Stimulated activated CD8-positive, alpha-beta memory T cell treated with anti-CD3 and anti-CD28 coated beads, Interleukin-7, amount 100 ng/mL, for 1 hour (primary cell): Measurements from ENCODE around the gene SYPL2.

Source experiments
- DNase-seq, 2 donors: peaks; one replicate each; pipeline ENCODE4 v3.0.0-alpha.2; 2020; ENCODE audit warnings: low read depth in 2 of 2

SYPL2 gene

DNA sequence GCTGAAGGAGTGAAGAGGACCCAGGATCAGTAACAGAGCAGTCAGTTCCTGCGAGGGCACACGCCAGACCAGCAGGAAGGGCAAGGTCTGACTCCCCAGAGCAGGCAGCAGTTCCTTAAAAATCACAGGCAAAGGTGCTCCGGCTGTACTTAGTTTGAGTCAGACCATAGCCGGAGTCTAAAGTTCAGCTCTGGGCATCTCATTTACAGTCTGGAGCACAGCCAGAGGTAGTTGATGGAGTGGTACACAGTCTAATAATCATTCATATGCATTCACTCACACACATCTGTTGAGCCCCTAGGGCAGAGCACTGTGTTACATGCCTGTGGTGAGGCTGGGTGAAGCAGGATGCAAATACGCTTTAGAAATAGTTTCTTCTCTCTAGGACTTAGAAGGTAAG lies 50.5 kb downstream of the SYPL2 start:
- DNase-seq: no peak

DNA sequence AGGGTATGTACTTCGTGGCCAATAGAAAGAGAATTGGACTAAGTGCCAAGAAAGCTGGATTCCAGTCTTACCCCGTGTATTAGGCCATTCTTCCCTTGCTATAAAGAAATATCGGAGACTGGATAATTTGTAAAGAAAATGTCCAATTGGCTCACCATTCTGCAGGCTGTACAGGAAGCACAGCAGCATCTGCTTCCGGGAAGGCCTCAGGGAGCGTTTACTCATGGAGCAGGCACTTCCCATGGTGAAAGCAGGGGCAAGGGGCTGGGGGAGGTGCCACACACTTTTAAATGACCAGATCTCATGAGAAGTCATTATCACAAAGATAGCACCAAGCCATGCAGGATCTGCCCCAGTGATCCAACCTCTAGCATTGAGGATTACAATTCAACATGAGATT lies 51.0 kb downstream of the SYPL2 start:
- DNase-seq: no peak

DNA sequence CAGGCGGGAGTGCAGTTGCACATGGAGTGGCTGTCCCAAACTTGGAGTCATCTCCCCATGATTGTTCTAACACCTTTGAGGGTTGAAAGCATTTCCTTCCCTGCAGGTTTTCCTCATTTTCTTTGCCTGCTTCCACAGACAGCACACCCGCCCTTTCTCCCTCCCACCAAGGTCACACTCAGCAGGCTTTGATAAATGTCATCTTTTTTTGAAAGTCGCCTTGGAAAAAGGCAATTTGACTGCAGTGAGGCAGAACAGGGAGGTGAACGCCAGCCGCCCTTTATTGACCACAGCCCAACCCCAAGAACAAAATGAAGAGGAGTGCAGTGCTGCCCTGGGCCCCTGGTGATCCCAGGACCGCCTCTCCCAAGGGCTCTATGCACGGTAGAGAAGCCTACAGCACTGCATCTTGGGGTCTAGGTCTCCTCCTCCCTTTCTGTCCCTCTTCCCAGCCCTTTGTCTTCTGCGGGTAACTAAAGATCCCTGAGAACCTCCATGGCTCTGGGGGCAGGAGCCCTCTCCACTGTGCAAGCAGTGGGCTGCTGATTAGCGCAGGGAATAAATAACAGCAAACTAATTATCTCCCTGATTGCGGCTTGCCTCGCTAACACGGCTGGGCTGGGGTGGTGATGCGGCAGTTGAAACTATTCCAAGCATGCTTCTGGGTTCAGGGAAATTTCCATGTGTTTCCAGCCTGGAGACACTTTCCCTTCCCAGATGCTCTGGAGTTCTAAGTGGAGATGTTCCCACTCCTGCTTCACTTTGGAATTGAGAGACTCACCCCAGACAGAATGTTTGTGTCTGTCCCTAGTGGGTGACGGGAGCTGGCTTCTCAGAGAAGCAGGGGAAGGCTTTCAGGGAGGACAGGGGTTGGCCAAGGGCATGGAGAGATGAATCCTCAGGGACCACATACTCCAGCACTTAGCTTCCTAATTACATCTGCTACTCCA lies 54.9 kb downstream of the SYPL2 start:
- no peak for DNase-seq

DNA sequence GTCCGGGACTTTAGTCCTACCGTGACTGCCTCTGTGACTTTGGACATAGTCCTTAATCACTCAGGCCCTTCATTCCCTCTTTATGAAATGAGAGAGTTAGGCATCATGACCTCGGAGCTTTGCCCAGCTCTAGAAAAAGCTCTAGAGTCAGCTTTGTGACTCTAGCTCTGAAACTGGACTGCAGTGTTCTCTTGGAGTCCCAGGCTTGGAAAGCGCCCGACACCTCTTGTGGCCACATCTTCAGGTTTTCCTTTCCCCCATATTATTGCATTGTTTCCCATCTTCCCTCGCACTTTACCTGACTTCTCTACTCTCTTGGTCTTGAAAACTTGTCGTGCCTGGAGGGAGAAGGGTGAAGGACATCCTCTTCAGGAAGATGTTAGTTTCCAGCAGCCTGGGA lies 55.7 kb downstream of the SYPL2 start:
- DNase-seq: no peak

DNA sequence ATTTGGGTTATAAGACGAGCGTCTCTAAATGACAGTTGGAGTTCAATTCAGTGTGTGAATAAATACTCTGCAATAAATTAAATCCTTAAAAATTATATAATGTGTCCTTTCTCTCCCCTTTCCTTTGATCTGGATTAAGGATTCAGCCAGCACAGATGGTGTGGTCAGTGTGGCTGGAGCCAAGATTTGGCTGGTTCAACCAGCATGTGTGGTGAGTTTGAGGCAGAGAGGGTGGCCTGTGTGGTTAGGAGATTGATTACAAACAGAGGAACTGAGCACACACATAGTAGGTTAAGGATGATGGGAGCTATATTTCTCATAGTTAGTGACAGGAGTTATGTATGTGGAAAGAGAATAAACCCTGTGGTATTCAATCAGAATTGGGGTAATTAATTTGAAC lies 57.4 kb downstream of the SYPL2 start:
- no peak for DNase-seq

DNA sequence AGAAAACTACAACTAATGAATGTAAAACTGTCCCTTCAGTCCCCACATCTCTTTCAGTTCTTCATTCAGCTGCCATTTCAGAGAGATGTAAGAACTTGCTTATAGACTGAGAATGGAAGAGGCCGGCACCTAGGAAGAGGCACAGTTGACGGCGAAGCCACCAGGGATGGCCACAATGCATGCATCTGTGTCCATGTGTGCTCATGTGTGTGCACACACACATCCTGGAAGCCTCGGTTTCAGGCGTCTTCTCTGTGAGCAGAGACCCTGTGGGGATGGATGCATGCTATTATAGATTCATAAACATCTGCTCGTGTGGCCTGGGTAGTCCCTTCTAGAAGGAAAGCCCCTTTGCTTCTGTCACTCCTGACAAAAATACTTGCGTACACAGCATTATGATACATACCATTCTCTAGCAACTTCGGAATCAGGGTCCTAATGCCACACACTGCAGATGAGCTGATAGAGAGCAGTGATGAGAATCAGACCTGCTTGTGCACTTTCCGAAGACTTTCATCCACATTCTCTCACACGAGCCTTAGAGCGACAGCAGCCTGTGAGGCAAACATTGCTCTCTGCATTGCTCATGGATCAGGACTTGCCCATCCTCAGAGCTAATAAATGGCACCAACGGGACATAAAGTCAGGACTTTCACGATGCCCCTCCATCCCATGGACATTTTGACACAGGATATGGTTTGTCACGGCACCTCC lies 60.9 kb downstream of the SYPL2 start:
- no peak for DNase-seq

DNA sequence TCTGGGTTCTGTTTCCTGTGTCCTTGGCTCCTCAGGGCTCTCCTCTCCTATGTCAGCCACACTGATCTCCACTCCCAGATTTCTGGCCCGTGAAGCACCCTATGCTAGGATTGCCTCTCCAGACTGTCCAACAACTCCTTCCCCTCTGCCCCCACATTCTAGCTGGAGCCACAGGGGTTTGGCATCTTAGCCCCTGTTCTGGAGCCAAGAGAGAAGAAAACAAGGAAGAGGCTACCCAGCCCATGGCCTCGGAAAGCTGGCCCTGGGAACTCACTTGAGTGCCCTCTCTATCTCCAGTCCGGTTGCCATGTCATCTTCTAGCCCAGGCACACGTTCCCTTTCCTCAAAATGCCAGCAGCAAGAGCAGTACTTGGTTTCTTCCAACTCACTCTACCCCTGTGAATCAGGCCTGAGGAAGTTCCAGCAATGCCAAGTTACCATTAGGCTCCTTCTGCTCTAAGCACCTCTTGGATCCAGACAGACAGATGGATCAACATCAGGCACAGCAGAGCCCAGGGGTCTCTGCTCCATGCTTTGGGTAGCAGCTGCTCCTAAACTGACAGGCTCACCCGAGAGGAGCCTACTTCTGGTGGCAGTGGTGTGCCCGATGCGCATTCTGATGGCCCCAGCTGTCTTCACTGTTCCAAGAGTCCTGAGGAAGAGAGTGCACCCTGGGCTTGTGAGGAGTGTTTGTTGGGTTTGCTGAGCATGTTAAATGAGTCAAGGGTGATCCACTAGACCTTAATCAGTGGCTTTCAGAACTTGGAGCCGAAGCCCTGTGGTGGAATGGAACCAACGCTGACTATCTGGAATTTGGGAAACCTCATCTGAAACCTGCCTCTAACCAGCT lies 61.7 kb downstream of the SYPL2 start:
- no peak for DNase-seq

DNA sequence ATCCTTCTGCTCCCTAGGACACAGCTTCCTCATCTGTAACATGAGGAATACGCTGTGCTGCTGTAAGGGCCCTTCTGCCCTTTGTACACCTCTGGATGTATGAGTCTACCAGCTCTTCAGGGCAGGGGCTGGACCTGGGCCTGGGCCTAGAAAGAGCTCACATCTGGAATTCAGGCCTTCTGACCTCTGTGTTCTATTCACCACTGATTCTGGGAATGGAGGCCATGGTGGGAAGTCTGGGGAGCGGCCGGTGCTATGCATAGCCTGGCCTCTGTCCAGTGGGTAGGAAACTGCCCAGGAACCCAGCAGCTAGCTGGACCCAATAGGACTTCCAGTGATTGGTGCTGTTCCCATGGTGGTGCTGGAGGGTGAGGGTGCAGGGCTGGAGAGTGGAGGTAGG lies 62.4 kb downstream of the SYPL2 start:
- DNase-seq: no peak

DNA sequence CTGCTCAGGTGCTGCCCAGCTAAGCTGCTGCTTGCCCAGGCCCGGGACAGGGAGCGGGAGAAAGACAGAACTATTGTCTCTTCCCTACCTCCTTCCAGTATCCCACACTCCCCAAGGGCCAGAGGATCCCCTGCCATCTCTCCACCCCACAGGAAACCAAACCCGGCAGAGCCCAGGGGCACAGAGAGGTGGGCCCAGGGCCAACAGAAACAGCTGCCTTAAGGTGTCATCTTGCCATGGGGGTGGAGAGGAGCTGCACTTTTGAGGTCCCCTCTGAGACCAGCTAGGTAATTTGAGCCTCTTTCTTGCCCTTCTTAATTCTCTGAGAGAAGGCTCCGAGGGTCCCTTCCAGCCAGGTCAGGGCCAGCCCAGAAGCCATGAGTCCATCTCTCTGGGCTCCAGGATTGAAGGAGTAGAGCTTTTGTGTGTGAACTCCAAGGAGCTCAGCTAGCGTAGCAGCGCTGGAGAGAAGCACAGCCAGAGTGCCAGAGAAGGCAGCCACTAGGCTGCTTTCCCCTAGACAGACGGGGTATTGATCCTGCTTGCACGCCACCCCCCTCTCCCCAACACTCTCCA lies 63.6 kb downstream of the SYPL2 start:
- DNase-seq: no peak

DNA sequence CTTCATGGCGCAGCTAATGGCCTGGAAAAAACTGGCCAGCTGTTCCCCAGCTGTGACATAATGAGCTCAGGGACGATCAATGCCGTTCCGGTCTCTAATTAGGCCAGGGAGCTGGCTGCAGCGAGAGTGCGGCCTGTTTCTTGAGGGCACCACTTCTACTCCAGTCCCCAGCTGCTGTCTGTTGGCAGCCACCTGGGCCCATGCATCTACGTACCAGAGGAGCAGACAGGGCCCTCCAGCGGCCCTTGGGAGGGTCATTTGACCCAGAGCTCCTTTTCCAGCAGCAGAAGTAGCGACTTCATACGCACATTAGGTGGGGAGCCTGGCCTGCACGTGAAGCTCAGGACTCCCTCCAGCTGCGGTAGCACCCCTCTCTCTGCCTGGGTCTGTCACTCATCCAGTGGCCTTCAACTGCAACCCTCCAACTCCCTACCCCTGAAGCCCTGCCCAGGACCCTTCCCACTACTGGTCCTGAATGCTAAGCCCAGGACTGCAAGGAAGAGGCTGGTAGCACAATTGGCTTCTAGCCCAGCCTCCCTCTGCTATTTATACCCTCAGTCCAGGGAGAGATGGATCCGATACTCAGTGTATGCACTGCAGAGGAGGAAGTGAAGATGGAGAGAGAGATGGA lies 64.2 kb downstream of the SYPL2 start:
- DNase-seq: no peak

DNA sequence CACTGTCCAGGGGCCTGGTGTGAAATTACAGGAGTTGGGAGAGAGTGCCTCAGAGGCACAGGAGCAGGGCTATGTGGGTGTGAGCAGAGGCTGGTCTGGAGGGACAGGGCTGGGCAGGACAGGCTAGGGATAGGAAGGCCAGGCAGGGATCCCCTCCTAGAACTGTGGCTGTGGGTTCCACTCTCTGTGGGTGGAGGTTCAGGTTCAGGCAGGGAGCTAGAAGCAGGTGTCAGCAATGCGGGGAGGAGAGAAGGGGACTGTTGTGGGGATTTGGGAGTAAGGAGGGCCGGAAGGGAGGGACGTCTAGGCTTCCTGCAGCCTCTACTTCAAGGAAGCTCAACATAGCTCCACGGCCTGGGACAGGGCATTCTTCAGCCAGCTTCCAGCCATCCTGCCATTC lies 65.0 kb downstream of the SYPL2 start:
- no peak for DNase-seq
